ENCODE data around the gene CEP57L1. TPM values are rescaled to one million over a fixed set of nuclear protein-coding genes. Genes with fewer than 3 reads are reported as not detected.

CEP57L1 gene
- total and polyA plus RNA-seq, 10 of the 15 experiments (the other 5 are each of a cell fraction or from before 2014, with no cell fraction given): 12.7 to 30.5 (median 21.9) TPM

- BruUV-seq (replicated peaks): no TSS peak
- peak; percentile 79; the same call in 1 of the 2 replicates for TF ChIP-seq ZNF24 (IDR thresholded peaks at IDR 0.05)
- TF ChIP-seq SKIL (IDR thresholded peaks at IDR 0.05; ENCODE audit: low read depth, poor library complexity, severe bottlenecking): no peak
- TF ChIP-seq FOXM1 (IDR thresholded peaks at IDR 0.05; ENCODE audit: low read depth, low read length): no peak
- TF ChIP-seq MEF2B (IDR thresholded peaks at IDR 0.05; ENCODE audit: partially characterized antibody, poor library complexity, severe bottlenecking): no peak
- Histone ChIP-seq H3K36me3 (ENCODE audit: control insufficient read depth in 2 of 2, insufficient read depth in 2 of 2, low read length in 1 of 2) (no peaks in the 10 kb centered on the region), H4K20me1 (ENCODE audit: control insufficient read depth, insufficient read depth) (no peaks in the 10 kb centered on the region), H3K4me1 (ENCODE audit: control insufficient read depth, insufficient read depth, low read length) (no peaks in the 10 kb centered on the region), H3K27me3 (replicated peaks in 1 of 2; ENCODE audit: control insufficient read depth in 2 of 2, insufficient read depth in 2 of 2, low read length in 1 of 2) (no peaks in the 10 kb centered on the region), H3K79me2 (ENCODE audit: control insufficient read depth, insufficient read depth, low read length) (peaks cover 10% of the 10 kb centered on the region), H3K9me3 (replicated peaks; ENCODE audit: control insufficient read depth, insufficient read depth, low read length) (no peaks in the 10 kb centered on the region), H2AFZ (ENCODE audit: control insufficient read depth, low read depth, low read length) (no peak overlapping the region), H3K27ac (ENCODE audit: control insufficient read depth, insufficient read depth) (no peak overlapping the region), H3K4me2 (ENCODE audit: control insufficient read depth, insufficient read depth) (0 out of 2 replicates have a peak overlapping the region, but pooled peaks have one; percentile 11), H3K4me3 (no peak overlapping the region), H3K9ac (ENCODE audit: control insufficient read depth, insufficient read depth, low read length) (no peak overlapping the region)
- ATAC-seq (no peak), FAIRE-seq (no peak), DNase-seq (ENCODE audit: low read depth, low spot score) (no peak)
- WGBS (ENCODE audit: insufficient coverage, insufficient replicate concordance, low lambda C conversion rate, missing lambda C conversion rate): 96% methylated on average over 5 of the region's 5 CpGs
- ChIA-PET RAD21 (ENCODE audit: unreplicated experiment) (no interaction called here), SMC1A (ENCODE audit: uncharacterized antibody, unreplicated experiment) (interaction anchor here (0.6 to 2.6 kb wide), 2 partner anchors 12 to 1966 kb away, joined by 3 to 9 read pairs; no protein-coding TSS in a partner anchor), POLR2A (interaction anchor here (0.5 to 0.6 kb wide), 2 partner anchors 12 to 32 kb away, joined by 3 read pairs; no protein-coding TSS in a partner anchor), CTCF (interaction anchor here (0.8 to 8.5 kb wide), 3 partner anchors 15 to 292 kb away, joined by 3 to 38 read pairs (median 4); no protein-coding TSS in a partner anchor)
- intact Hi-C loops (cut with micrococcal nuclease; ENCODE audit: unreplicated experiment) (no loop called here), in situ Hi-C loops (cut with MboI) (no loop called here)
Observed at GRCh38 chr6:109091314-109092024, 3.8 kb upstream of the CEP57L1 start.
